Measurements from ENCODE around the gene FOSL2. TPM values are rescaled to one million over a fixed set of nuclear protein-coding genes. Genes with fewer than 3 reads are reported as not detected.
"Not testable (repeated sequence)": the region's sequence is repeated elsewhere in the genome, so short reads cannot be mapped to it uniquely, and the experiment has no call there.

Gene FOSL2
- polyA plus RNA-seq, 1 donor (not counting 4 experiments of a cell fraction or from before 2014, with no cell fraction given) = 24.1 TPM

DNA sequence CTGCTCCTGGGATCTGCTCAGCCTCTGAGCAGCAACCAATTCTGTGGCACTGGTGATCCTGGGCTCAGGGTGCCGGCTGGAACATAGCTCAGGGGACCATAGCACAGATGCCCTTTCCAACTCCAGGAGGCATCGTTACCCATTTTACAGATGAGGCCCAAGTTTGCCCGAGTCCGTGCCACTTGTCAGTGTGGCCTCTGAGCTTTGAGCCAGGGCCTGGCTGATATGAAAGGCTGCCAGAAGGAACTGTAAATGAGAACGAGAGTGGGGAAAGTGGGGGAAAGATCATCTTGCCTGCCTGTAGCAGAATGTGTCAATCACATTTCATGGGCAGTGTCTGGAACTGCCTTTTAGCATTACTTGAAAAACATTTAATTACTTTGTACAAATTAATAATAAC is 23.3 kb upstream of the FOSL2 start:
- Histone ChIP-seq H3K9me3 (ENCODE audit: control insufficient read depth, low read depth, low read length) (no peaks in the 10 kb centered on the region), H3K9me1 (ENCODE audit: control insufficient read depth, extremely low read depth, insufficient read depth, low read length) (no peaks in the 10 kb centered on the region), H3K4me3 (ENCODE audit: control insufficient read depth in 2 of 3, extremely low read depth in 1 of 3, insufficient read depth in 2 of 3, low read depth in 1 of 3, low read length in 3 of 3) (no peak overlapping the region), H3K9ac (ENCODE audit: control insufficient read depth, extremely low read depth, insufficient read depth, low read length) (no peak overlapping the region), H2AFZ (ENCODE audit: control insufficient read depth, low read length) (no peak overlapping the region), H3K4me1 (ENCODE audit: control insufficient read depth, extremely low read depth, insufficient read depth, low read length) (peaks cover 4% of the 10 kb centered on the region), H3K4me2 (ENCODE audit: control insufficient read depth, extremely low read depth, insufficient read depth, low read depth, low read length) (no peak overlapping the region), H3K27me3 (ENCODE audit: control insufficient read depth, extremely low read depth, insufficient read depth, low read length) (no peaks in the 10 kb centered on the region), H3K36me3 (ENCODE audit: control insufficient read depth in 2 of 2, extremely low read depth in 1 of 2, insufficient read depth in 2 of 2, low read length in 2 of 2) (no peaks in the 10 kb centered on the region), H3K27ac (ENCODE audit: control insufficient read depth, insufficient read depth, low read length) (no peak overlapping the region), H3K79me2 (ENCODE audit: control insufficient read depth, insufficient read depth, low read length) (no peaks in the 10 kb centered on the region), H4K20me1 (ENCODE audit: control insufficient read depth, extremely low read depth, insufficient read depth, low read length) (no peaks in the 10 kb centered on the region)
- DNase-seq (ENCODE audit: low read depth, low spot score) (no peak), FAIRE-seq (no peak)
- TF ChIP-seq, protein P1, sequence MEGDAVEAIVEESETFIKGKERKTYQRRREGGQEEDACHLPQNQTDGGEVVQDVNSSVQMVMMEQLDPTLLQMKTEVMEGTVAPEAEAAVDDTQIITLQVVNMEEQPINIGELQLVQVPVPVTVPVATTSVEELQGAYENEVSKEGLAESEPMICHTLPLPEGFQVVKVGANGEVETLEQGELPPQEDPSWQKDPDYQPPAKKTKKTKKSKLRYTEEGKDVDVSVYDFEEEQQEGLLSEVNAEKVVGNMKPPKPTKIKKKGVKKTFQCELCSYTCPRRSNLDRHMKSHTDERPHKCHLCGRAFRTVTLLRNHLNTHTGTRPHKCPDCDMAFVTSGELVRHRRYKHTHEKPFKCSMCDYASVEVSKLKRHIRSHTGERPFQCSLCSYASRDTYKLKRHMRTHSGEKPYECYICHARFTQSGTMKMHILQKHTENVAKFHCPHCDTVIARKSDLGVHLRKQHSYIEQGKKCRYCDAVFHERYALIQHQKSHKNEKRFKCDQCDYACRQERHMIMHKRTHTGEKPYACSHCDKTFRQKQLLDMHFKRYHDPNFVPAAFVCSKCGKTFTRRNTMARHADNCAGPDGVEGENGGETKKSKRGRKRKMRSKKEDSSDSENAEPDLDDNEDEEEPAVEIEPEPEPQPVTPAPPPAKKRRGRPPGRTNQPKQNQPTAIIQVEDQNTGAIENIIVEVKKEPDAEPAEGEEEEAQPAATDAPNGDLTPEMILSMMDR (optimal IDR thresholded peaks at IDR 0.05 in 1 of 3, IDR thresholded peaks at IDR 0.05 in 1 of 3, conservative IDR thresholded peaks at IDR 0.05 in 1 of 3; ENCODE audit: extremely low read depth in 1 of 3, insufficient read depth in 2 of 3, low read length in 3 of 3) = no peak
- TF ChIP-seq EZH2 (IDR thresholded peaks at IDR 0.05; ENCODE audit: low read length) = no peak
- dilution Hi-C loops (cut with MboI; ENCODE audit: extremely low pct_ligation_motif_present, low sequenced_read_pairs) = no loop called here

- dilution Hi-C loops (cut with MboI; ENCODE audit: extremely low pct_ligation_motif_present, low sequenced_read_pairs) = no loop called here
- H2AFZ ChIP-seq (ENCODE audit: control insufficient read depth, low read length) = no peak overlapping the region
- DNase-seq (ENCODE audit: low read depth, low spot score) = no peak
- H3K4me3 ChIP-seq (ENCODE audit: control insufficient read depth in 2 of 3, extremely low read depth in 1 of 3, insufficient read depth in 2 of 3, low read depth in 1 of 3, low read length in 3 of 3) = no peak overlapping the region
- no peaks in the 10 kb centered on the region for H4K20me1 ChIP-seq (ENCODE audit: control insufficient read depth, extremely low read depth, insufficient read depth, low read length)
- H3K9me3 ChIP-seq (ENCODE audit: control insufficient read depth, low read depth, low read length) = no peaks in the 10 kb centered on the region
- H3K27me3 ChIP-seq (ENCODE audit: control insufficient read depth, extremely low read depth, insufficient read depth, low read length) = no peaks in the 10 kb centered on the region
- H3K4me2 ChIP-seq (ENCODE audit: control insufficient read depth, extremely low read depth, insufficient read depth, low read depth, low read length) = no peak overlapping the region
- no peak overlapping the region for H3K27ac ChIP-seq (ENCODE audit: control insufficient read depth, insufficient read depth, low read length)
- no peak for FAIRE-seq
- H3K9me1 ChIP-seq (ENCODE audit: control insufficient read depth, extremely low read depth, insufficient read depth, low read length) = no peaks in the 10 kb centered on the region
- no peaks in the 10 kb centered on the region for H3K79me2 ChIP-seq (ENCODE audit: control insufficient read depth, insufficient read depth, low read length)
- H3K9ac ChIP-seq (ENCODE audit: control insufficient read depth, extremely low read depth, insufficient read depth, low read length) = no peak overlapping the region
- no peaks in the 10 kb centered on the region for H3K36me3 ChIP-seq (ENCODE audit: control insufficient read depth in 2 of 2, extremely low read depth in 1 of 2, insufficient read depth in 2 of 2, low read length in 2 of 2)
- TF ChIP-seq, protein P1 (optimal IDR thresholded peaks at IDR 0.05 in 1 of 3, IDR thresholded peaks at IDR 0.05 in 1 of 3, conservative IDR thresholded peaks at IDR 0.05 in 1 of 3; ENCODE audit: extremely low read depth in 1 of 3, insufficient read depth in 2 of 3, low read length in 3 of 3) = no peak
- TF ChIP-seq EZH2 (IDR thresholded peaks at IDR 0.05; ENCODE audit: low read length) = no peak
- H3K4me1 ChIP-seq (ENCODE audit: control insufficient read depth, extremely low read depth, insufficient read depth, low read length) = peaks cover 4% of the 10 kb centered on the region
Observed at GRCh38 chr2:28370354-28370753, 22.3 kb upstream of the FOSL2 start.

DNA sequence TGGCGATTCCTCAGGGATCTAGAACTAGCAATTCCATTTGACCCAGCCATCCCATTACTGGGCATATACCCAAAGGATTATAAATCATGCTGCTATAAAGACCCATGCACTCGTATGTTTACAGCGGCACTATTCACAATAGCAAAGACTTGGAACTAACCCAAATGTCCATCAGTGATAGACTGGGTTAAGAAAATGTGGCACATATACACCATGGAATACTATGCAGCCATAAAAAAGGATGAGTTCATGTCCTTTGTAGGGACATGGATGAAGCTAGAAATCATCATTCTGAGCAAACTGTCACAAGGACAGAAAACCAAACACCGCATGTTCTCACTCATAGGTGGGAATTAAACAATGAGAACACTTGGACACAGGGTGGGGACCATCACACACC is 20.9 kb upstream of the FOSL2 start:
- H3K27me3 ChIP-seq (ENCODE audit: control insufficient read depth, extremely low read depth, insufficient read depth, low read length); H3K36me3 ChIP-seq (ENCODE audit: control insufficient read depth in 2 of 2, extremely low read depth in 1 of 2, insufficient read depth in 2 of 2, low read length in 2 of 2); H2AFZ ChIP-seq (ENCODE audit: control insufficient read depth, low read length); H3K9me1 ChIP-seq (ENCODE audit: control insufficient read depth, extremely low read depth, insufficient read depth, low read length); H3K4me1 ChIP-seq (ENCODE audit: control insufficient read depth, extremely low read depth, insufficient read depth, low read length); H3K9ac ChIP-seq (ENCODE audit: control insufficient read depth, extremely low read depth, insufficient read depth, low read length); dilution Hi-C loops (cut with MboI; ENCODE audit: extremely low pct_ligation_motif_present, low sequenced_read_pairs); H3K79me2 ChIP-seq (ENCODE audit: control insufficient read depth, insufficient read depth, low read length); H3K27ac ChIP-seq (ENCODE audit: control insufficient read depth, insufficient read depth, low read length); H3K4me2 ChIP-seq (ENCODE audit: control insufficient read depth, extremely low read depth, insufficient read depth, low read depth, low read length); H3K9me3 ChIP-seq (ENCODE audit: control insufficient read depth, low read depth, low read length); DNase-seq (ENCODE audit: low read depth, low spot score); FAIRE-seq; H4K20me1 ChIP-seq (ENCODE audit: control insufficient read depth, extremely low read depth, insufficient read depth, low read length); H3K4me3 ChIP-seq (ENCODE audit: control insufficient read depth in 2 of 3, extremely low read depth in 1 of 3, insufficient read depth in 2 of 3, low read depth in 1 of 3, low read length in 3 of 3): not testable (repeated sequence)
